Sciatic nerve (tissue), 2 donors: ENCODE results near the gene CELSR2. TPM values are rescaled to one million over a fixed set of nuclear protein-coding genes. Genes with fewer than 3 reads are reported as not detected.

Experiments used
- ATAC-seq: fragments of 200-7000 bp; cut with Tn5 transposase; one replicate; pipeline ENCODE4 v1.9.1; 2020; ENCODE audit warnings: mild to moderate bottlenecking, moderate library complexity
- DNase-seq: peaks from one replicate; pipeline ENCODE4 v3.0.0-alpha.2; 2020; ENCODE audit warnings: low spot score
- intact Hi-C: fragments of 100-400 bp; cut with DNase I; formaldehyde crosslinking; loops from one replicate; pipeline ENCODE4 v1.14.2; 2022
- total RNA-seq: library from RNA; stranded (reverse); fragmentation: NEBNext Ultra II Directional; extraction: Animal tissue kit (Norgen Biotek cat#: 25700); gene quantifications from one replicate; pipeline ENCODE4 v1.2.1, GENCODE V29; 2021
- donor health status: DM: no; HTN: no; CAD: no.
- donor health status: DM: no; HTN: no; CAD: no.

The CELSR2 gene
- total RNA-seq, 1 donor from 2014 or later = 24.0 TPM

DNA sequence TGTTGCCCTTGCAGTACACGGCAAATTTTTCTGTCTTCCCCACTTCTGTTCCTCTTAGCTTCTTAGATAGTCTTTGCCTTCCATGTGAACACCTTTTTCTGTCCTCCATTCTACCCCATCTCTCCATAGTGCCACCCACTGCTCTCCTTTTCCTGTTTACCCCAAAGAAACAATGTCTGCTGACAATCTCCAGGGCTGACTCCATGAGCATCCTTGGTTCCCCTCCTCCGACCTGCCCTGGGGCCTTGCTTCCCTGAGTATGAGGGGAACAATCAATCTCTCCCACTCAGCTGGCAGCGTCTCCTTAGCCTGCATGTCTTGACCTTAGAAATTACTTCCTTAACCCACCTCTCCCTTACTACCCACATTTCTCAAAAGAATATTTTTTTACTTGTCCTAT lies 69.8 kb downstream of the CELSR2 start:
- no peak for DNase-seq
- ATAC-seq = no peak
- intact Hi-C loops = no loop called here

DNA sequence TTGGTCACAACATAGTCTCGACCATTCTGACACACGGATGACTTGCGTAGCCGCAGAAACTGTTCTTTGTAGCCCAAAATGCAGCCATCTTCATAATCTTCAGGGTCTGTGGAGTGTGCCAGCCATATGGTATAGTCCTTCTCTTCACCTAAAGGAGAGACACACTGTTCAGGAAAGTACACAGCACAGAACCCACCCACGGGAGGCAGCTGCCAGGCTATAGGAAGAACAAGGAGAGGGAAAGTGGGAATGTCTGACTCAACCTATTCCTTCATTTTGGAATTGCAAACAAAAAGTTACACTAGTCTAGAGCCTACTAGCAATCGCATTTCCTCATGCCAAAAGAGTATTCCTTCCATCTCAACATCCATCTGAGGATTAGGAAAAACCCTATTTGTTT lies 73.6 kb downstream of the CELSR2 start:
- intact Hi-C loops = no loop called here
- DNase-seq (no peak), ATAC-seq (no peak)

Other genes starting within 250 kb of the CELSR2 start
- gene WDR47, start 207.4 kb upstream of the CELSR2 start, total RNA-seq = 24.6 TPM
- 39.9 TPM for gene TAF13, start 173.5 kb upstream of the CELSR2 start, total RNA-seq
- gene TMEM167B, start 158.8 kb upstream of the CELSR2 start, total RNA-seq = 39.4 TPM
- gene ELAPOR1, start 135.4 kb upstream of the CELSR2 start, total RNA-seq = 1.9 TPM
- gene SARS1, start 35.6 kb upstream of the CELSR2 start, total RNA-seq = 123 TPM
- gene PSRC1, start 33.6 kb downstream of the CELSR2 start, total RNA-seq = 7.6 TPM
- gene MYBPHL, start 57.5 kb downstream of the CELSR2 start, total RNA-seq = 0.45 TPM
- 111 TPM for gene SORT1, start 148.4 kb downstream of the CELSR2 start, total RNA-seq
- 44.8 TPM for gene PSMA5, start 176.9 kb downstream of the CELSR2 start, total RNA-seq
- 4.2 TPM for gene SYPL2, start 217.0 kb downstream of the CELSR2 start, total RNA-seq
- gene ATXN7L2, start 234.4 kb downstream of the CELSR2 start, total RNA-seq = 5.0 TPM
- 7.6 TPM for gene CYB561D1, start 244.6 kb downstream of the CELSR2 start, total RNA-seq